H1 (cell line): ENCODE data around the gene MBD5. TPM values are rescaled to one million over a fixed set of nuclear protein-coding genes. Genes with fewer than 3 reads are reported as not detected.

Experiments used
- CTCF ChIA-PET: fragments of 300-600 bp; sonication (Branson Sonifier 250); formaldehyde crosslinking; loops from one replicate; lab custom pipeline; 2021; ENCODE audit not compliant: partially characterized antibody; lab: Charles Lee
- POLR2A ChIA-PET: fragments of 300-600 bp; sonication (Branson Sonifier 250); formaldehyde crosslinking; loops from one replicate; lab custom pipeline; 2021; ENCODE audit warnings: inconsistent platforms; ENCODE audit not compliant: partially characterized antibody; lab: Charles Lee
- DNase-seq, 2 experiments: peaks; one replicate each; pipeline versions ENCODE4 v3.0.0 to v3.0.0-alpha.2; 2010 to 2022; ENCODE audit warnings: low spot score in 2 of 2, low read depth in 1 of 2, mixed read lengths in 1 of 2
- FAIRE-seq: peaks from 2 replicates; lab custom pipeline; 2011; peaks lifted over from hg19 to GRCh38; lab: Jason Lieb, UNC
- H2AFZ ChIP-seq: 2 replicates; pipeline ENCODE4 v1.8.1; 2012; ENCODE audit warnings: low read length, inconsistent platforms
- H2AK5ac ChIP-seq: 2 replicates; pipeline ENCODE4 v1.6.1; 2013; ENCODE audit warnings: low read depth, low read length
- H2BK120ac ChIP-seq: replicated peaks from 2 replicates; pipeline ENCODE3; 2013; ENCODE audit warnings: low read depth, low read length, inconsistent platforms
- H2BK12ac ChIP-seq: 2 replicates; pipeline ENCODE4 v1.6.1; 2013; ENCODE audit warnings: low read depth, low read length
- H2BK15ac ChIP-seq: 2 replicates; pipeline ENCODE4 v1.6.1; 2013; ENCODE audit warnings: low read length
- H2BK20ac ChIP-seq: 2 replicates; pipeline ENCODE4 v1.6.1; 2013; ENCODE audit warnings: low read length
- H2BK5ac ChIP-seq: 2 replicates; pipeline ENCODE4 v1.6.1; 2013; ENCODE audit warnings: low read depth, low read length
- H3K14ac ChIP-seq: 2 replicates; pipeline ENCODE4 v1.6.1; 2013; ENCODE audit warnings: inconsistent platforms; ENCODE audit not compliant: insufficient read length
- H3K18ac ChIP-seq: 2 replicates; pipeline ENCODE4 v1.6.1; 2013; ENCODE audit warnings: low read length; ENCODE audit errors: extremely low read depth
- H3K23ac ChIP-seq: 2 replicates; pipeline ENCODE4 v1.6.1; 2013; ENCODE audit warnings: inconsistent platforms; ENCODE audit not compliant: insufficient read length
- H3K23me2 ChIP-seq: 2 replicates; pipeline ENCODE4 v1.6.1; 2013; ENCODE audit warnings: low read depth, low read length
- H3K27ac ChIP-seq: 2 replicates; pipeline ENCODE4 v1.6.1; 2011; ENCODE audit warnings: low read depth, low read length, inconsistent platforms
- H3K27me3 ChIP-seq, 4 experiments: replicated peaks in 1 of 4; 1 replicate in 1 of 4; 2 replicates in 3 of 4; pipeline versions ENCODE4 v1.6.1 to v1.8.1; 2011 to 2013; ENCODE audit warnings: low read length in 3 of 4, mild to moderate bottlenecking in 3 of 4, inconsistent platforms in 2 of 4, mixed read lengths in 2 of 4, moderate library complexity in 1 of 4; ENCODE audit not compliant: control insufficient read depth in 3 of 4, insufficient read depth in 3 of 4; ENCODE audit errors: extremely low read depth in 1 of 4
- H3K36me3 ChIP-seq, 4 experiments: 2 replicates each; pipeline versions ENCODE4 v1.6.1 to v1.8.1; 2011 to 2013; ENCODE audit warnings: mild to moderate bottlenecking in 4 of 4, low read length in 3 of 4, moderate library complexity in 2 of 4, control low read depth in 1 of 4, inconsistent platforms in 1 of 4; ENCODE audit not compliant: insufficient read depth in 4 of 4, control insufficient read depth in 2 of 4
- H3K4ac ChIP-seq: replicated peaks from 2 replicates; pipeline ENCODE3; 2013; ENCODE audit warnings: low read length, low read depth, mixed read lengths, inconsistent platforms; ENCODE audit not compliant: insufficient read length
- H3K4me1 ChIP-seq, 4 experiments: replicated peaks in 1 of 4; 1 replicate in 1 of 4; 2 replicates in 3 of 4; pipeline versions ENCODE4 v1.6.1 to v1.8.1; 2011 to 2013; ENCODE audit warnings: low read length in 3 of 4, inconsistent platforms in 2 of 4, mixed read lengths in 1 of 4; ENCODE audit not compliant: insufficient read depth in 4 of 4, control insufficient read depth in 3 of 4
- H3K4me2 ChIP-seq, 2 experiments: 2 replicates each; pipeline versions ENCODE4 v1.6.1 to v1.8.1; 2011 to 2013; ENCODE audit warnings: low read depth in 2 of 2, low read length in 2 of 2, control low read depth in 1 of 2, inconsistent platforms in 1 of 2, mild to moderate bottlenecking in 1 of 2; ENCODE audit not compliant: insufficient read depth in 1 of 2
- H3K4me3 ChIP-seq, 4 experiments: fragments of 200-600, 300-600 bp in 1 of 4; sonication (generic), shearing (Covaris generic), sonication (Bioruptor Twin) in 1 of 4; 2 replicates each; pipeline versions ENCODE4 v1.5.1 to v1.8.1; 2011 to 2016; ENCODE audit warnings: low read length in 4 of 4, low read depth in 3 of 4, control low read depth in 2 of 4, inconsistent platforms in 2 of 4, mild to moderate bottlenecking in 2 of 4, mixed read lengths in 1 of 4, moderate library complexity in 1 of 4; ENCODE audit not compliant: insufficient read depth in 2 of 4; ENCODE audit errors: extremely low read depth in 1 of 4
- H3K56ac ChIP-seq: replicated peaks from 2 replicates; pipeline ENCODE3; 2013; ENCODE audit warnings: low read depth, mild to moderate bottlenecking, mixed read lengths, low read length, inconsistent platforms; ENCODE audit not compliant: insufficient read length
- H3K79me1 ChIP-seq: 2 replicates; pipeline ENCODE4 v1.6.1; 2013; ENCODE audit warnings: low read depth, low read length, control low read depth
- H3K79me2 ChIP-seq, 2 experiments: 2 replicates each; pipeline versions ENCODE4 v1.6.1 to v1.8.1; 2012 to 2013; ENCODE audit warnings: low read length in 2 of 2, mild to moderate bottlenecking in 2 of 2, inconsistent platforms in 1 of 2; ENCODE audit not compliant: insufficient read depth in 2 of 2, control insufficient read depth in 1 of 2
- H3K9ac ChIP-seq, 4 experiments: replicated peaks in 1 of 4; 1 replicate in 1 of 4; 2 replicates in 3 of 4; pipeline versions ENCODE4 v1.6.1 to v1.8.1; 2011 to 2013; ENCODE audit warnings: low read depth in 3 of 4, low read length in 3 of 4, control low read depth in 2 of 4, mild to moderate bottlenecking in 2 of 4, moderate library complexity in 2 of 4, inconsistent platforms in 1 of 4; ENCODE audit errors: extremely low read depth in 1 of 4
- H3K9me3 ChIP-seq, 2 experiments: 2 replicates each; pipeline versions ENCODE4 v1.6.1 to v1.8.1; 2012 to 2013; ENCODE audit warnings: mild to moderate bottlenecking in 2 of 2, moderate library complexity in 2 of 2, control low read depth in 1 of 2, inconsistent platforms in 1 of 2, low read depth in 1 of 2, low read length in 1 of 2, mixed read lengths in 1 of 2; ENCODE audit not compliant: insufficient read depth in 2 of 2
- H4K20me1 ChIP-seq, 2 experiments: replicated peaks in 1 of 2; 2 replicates each; pipeline versions ENCODE3 to v1.8.1; 2011 to 2013; ENCODE audit warnings: inconsistent platforms in 2 of 2, low read length in 2 of 2, mild to moderate bottlenecking in 1 of 2; ENCODE audit not compliant: insufficient read depth in 2 of 2, control insufficient read depth in 1 of 2
- H4K5ac ChIP-seq: 2 replicates; pipeline ENCODE4 v1.6.1; 2013; ENCODE audit warnings: low read length, low read depth, mixed read lengths, inconsistent platforms; ENCODE audit not compliant: insufficient read length
- H4K8ac ChIP-seq: 2 replicates; pipeline ENCODE4 v1.8.0; 2013; ENCODE audit warnings: mild to moderate bottlenecking, moderate library complexity, low read length, inconsistent platforms; ENCODE audit not compliant: insufficient read depth; ENCODE audit errors: extremely low read depth
- H4K91ac ChIP-seq: replicated peaks from 2 replicates; pipeline ENCODE3; 2013; ENCODE audit warnings: low read length, mixed read lengths, inconsistent platforms; ENCODE audit not compliant: insufficient read length
- EZH2 ChIP-seq: fragments of 200-600 bp; sonication (generic); IDR thresholded peaks from 2 replicates; pipeline ENCODE4 v1.7.1; 2012; ENCODE audit warnings: low read depth, mild to moderate bottlenecking, moderate library complexity, low read length, inconsistent platforms; ENCODE audit not compliant: severe bottlenecking
- GABPA ChIP-seq: IDR thresholded peaks from 2 replicates; pipeline ENCODE4 v1.6.1; 2011; ENCODE audit warnings: mild to moderate bottlenecking, low read length, moderate library complexity, borderline replicate concordance; ENCODE audit not compliant: insufficient read depth
- JUN ChIP-seq: IDR thresholded peaks from 2 replicates; pipeline ENCODE4 v1.6.1; 2011; ENCODE audit warnings: low read depth, mild to moderate bottlenecking, improper control_type of control experiment, low read length
- KDM5A ChIP-seq: fragments of 200-600 bp; IDR thresholded peaks from 2 replicates; pipeline ENCODE4 v1.7.1; 2012; ENCODE audit warnings: mild to moderate bottlenecking, low read length, inconsistent platforms, mixed read lengths
- PHF8 ChIP-seq: fragments of 200-600 bp; sonication (generic); conservative IDR thresholded peaks from 2 replicates; pipeline ENCODE4 v1.7.1; 2012; ENCODE audit warnings: low read depth, mild to moderate bottlenecking, inconsistent platforms, low read length, moderate library complexity
- POU5F1 ChIP-seq: IDR thresholded peaks from 2 replicates; pipeline ENCODE4 v1.6.1; 2011; ENCODE audit warnings: low read depth, mild to moderate bottlenecking, low read length, moderate library complexity
- RXRA ChIP-seq: IDR thresholded peaks from 2 replicates; pipeline ENCODE4 v1.6.1; 2011; ENCODE audit warnings: low read depth, mild to moderate bottlenecking, low read length, moderate library complexity; ENCODE audit not compliant: insufficient read depth
- SAP30 ChIP-seq: fragments of 300-600 bp; sonication (generic); IDR thresholded peaks from 2 replicates; pipeline ENCODE4 v1.7.1; 2012; ENCODE audit warnings: low read length, moderate library complexity, mild to moderate bottlenecking, inconsistent platforms; ENCODE audit not compliant: insufficient read depth, insufficient replicate concordance
- SP1 ChIP-seq: IDR thresholded peaks from 2 replicates; pipeline ENCODE4 v1.6.1; 2011; ENCODE audit warnings: low read depth, low read length
- SRF ChIP-seq: IDR thresholded peaks from 2 replicates; pipeline ENCODE4 v1.6.1; 2011; ENCODE audit warnings: mild to moderate bottlenecking, low read depth, low read length, moderate library complexity
- SUZ12 ChIP-seq: fragments of 200-600 bp; sonication (generic); IDR thresholded peaks from 2 replicates; pipeline ENCODE4 v1.6.1; 2012; ENCODE audit warnings: mild to moderate bottlenecking, inconsistent platforms, low read length, moderate library complexity, mixed read lengths
- WGBS, 2 experiments: shearing (Covaris generic) in 1 of 2; methylation state at CpG; one replicate each; pipeline versions ENCODE4 v1.1.6 to v1.1.7; 2013 to 2015; ENCODE audit warnings: low lambda C conversion rate in 2 of 2, mixed read lengths in 2 of 2, inconsistent platforms in 1 of 2, low coverage in 1 of 2, missing lambda C conversion rate in 1 of 2; ENCODE audit not compliant: insufficient replicate concordance in 2 of 2, insufficient coverage in 1 of 2, insufficient read length in 1 of 2; ENCODE audit errors: extremely low coverage in 1 of 2, missing lambda C conversion rate in 1 of 2; 5-methylcytosine and 5-hydroxymethylcytosine counted together
- polyA plus RNA-seq, 7 experiments: library from polyadenylated mRNA; depleted of rRNA in 3 of 7; stranded (reverse) in 5 of 7; unstranded in 2 of 7; fragments of >200 nt in 5 of 7; fragments of 200-250 nt in 2 of 7; gene quantifications; 1 replicate in 5 of 7; 2 replicates in 1 of 7; 4 replicates in 1 of 7; pipeline versions ENCODE4 v1.2.1 to v1.2.3, GENCODE V29; 2011 to 2013; ENCODE audit warnings: missing spikeins in 2 of 7, mixed read lengths in 2 of 7
- total RNA-seq: library from RNA; stranded (reverse); fragmentation: NEBNext Ultra II Directional; extraction: Animal tissue kit (Norgen Biotek cat#: 25700); gene quantifications from 2 replicates; pipeline ENCODE4 v1.2.1, GENCODE V29; 2021
- TF ChIP-seq, protein P1 (sequence below), 3 experiments: IDR thresholded peaks; 1 replicate in 2 of 3; 2 replicates in 1 of 3; pipeline versions ENCODE4 v1.5.1 to v1.6.1; 2011; ENCODE audit warnings: low read length in 3 of 3, mild to moderate bottlenecking in 3 of 3, inconsistent platforms in 2 of 3, low read depth in 1 of 3, moderate library complexity in 1 of 3; ENCODE audit not compliant: insufficient read depth in 1 of 3; ENCODE audit errors: control extremely low read depth in 1 of 3

The MBD5 gene
- total and polyA plus RNA-seq, 2 of the 8 experiments (the other 6 are each of a cell fraction or from before 2014, with no cell fraction given): 9.7 to 29.4 TPM

DNA sequence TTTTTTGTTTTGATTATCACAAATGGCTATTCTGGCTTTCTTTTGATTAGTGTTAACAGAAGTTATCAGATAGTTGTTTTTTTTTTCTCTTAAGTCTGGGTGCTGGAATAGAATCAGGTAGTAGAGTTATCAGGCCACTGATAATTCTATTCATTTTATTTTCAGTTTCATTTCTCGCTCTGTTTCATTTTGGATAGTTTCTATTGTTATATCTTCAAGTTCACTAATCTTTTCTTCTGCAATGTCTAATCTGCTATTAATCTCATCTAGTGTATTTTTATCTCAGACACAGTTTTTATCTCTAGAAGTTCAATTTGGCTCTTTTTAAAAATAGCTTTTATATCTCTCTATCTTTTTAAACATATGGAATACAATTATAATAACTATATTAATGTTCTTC lies 381.9 kb downstream of the MBD5 start:
- no peak overlapping the region for H2BK20ac ChIP-seq
- no peak overlapping the region for H4K5ac ChIP-seq
- WGBS, 2 experiments: 86% methylated on average over 1 of the region's 1 CpG; no CpG with 5 or more reads in 1 of the 2 experiments
- no peak overlapping the region for H2AK5ac ChIP-seq
- no peaks in the 10 kb centered on the region for H3K9me3 ChIP-seq
- TF ChIP-seq, protein P1, sequence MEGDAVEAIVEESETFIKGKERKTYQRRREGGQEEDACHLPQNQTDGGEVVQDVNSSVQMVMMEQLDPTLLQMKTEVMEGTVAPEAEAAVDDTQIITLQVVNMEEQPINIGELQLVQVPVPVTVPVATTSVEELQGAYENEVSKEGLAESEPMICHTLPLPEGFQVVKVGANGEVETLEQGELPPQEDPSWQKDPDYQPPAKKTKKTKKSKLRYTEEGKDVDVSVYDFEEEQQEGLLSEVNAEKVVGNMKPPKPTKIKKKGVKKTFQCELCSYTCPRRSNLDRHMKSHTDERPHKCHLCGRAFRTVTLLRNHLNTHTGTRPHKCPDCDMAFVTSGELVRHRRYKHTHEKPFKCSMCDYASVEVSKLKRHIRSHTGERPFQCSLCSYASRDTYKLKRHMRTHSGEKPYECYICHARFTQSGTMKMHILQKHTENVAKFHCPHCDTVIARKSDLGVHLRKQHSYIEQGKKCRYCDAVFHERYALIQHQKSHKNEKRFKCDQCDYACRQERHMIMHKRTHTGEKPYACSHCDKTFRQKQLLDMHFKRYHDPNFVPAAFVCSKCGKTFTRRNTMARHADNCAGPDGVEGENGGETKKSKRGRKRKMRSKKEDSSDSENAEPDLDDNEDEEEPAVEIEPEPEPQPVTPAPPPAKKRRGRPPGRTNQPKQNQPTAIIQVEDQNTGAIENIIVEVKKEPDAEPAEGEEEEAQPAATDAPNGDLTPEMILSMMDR (IDR thresholded peaks at IDR 0.05; ENCODE audit: control extremely low read depth in 1 of 3, insufficient read depth in 1 of 3, low read depth in 1 of 3, low read length in 3 of 3): no peak
- no peak for TF ChIP-seq POU5F1
- no peak for TF ChIP-seq KDM5A
- no peak for TF ChIP-seq SP1
- TF ChIP-seq JUN: no peak
- no peak for TF ChIP-seq GABPA
- TF ChIP-seq RXRA: no peak
- TF ChIP-seq SAP30: no peak
- TF ChIP-seq SRF: no peak
- no peak for TF ChIP-seq PHF8
- TF ChIP-seq SUZ12: no peak
- no peak for TF ChIP-seq EZH2
- no peaks in the 10 kb centered on the region for H3K27me3 ChIP-seq
- H3K4me1 ChIP-seq: no peaks in the 10 kb centered on the region
- no peak for DNase-seq
- H3K14ac ChIP-seq: no peak overlapping the region
- no peak overlapping the region for H3K4ac ChIP-seq
- CTCF ChIA-PET: no interaction called here
- no peak overlapping the region for H4K91ac ChIP-seq
- H2BK5ac ChIP-seq: no peak overlapping the region
- peaks cover 0 to 3% of the 10 kb centered on the region in 2 experiments for H4K20me1 ChIP-seq
- H3K4me2 ChIP-seq: no peak overlapping the region
- no peak overlapping the region for H2BK15ac ChIP-seq
- H2AFZ ChIP-seq: no peak overlapping the region
- H3K27ac ChIP-seq: no peak overlapping the region
- H3K36me3 ChIP-seq: no peaks in the 10 kb centered on the region
- no peaks in the 10 kb centered on the region for H3K79me1 ChIP-seq
- no peak overlapping the region for H2BK12ac ChIP-seq
- H3K4me3 ChIP-seq: no peak overlapping the region
- no peak overlapping the region for H2BK120ac ChIP-seq
- no peak for FAIRE-seq
- no peak overlapping the region for H3K9ac ChIP-seq
- POLR2A ChIA-PET: no interaction called here
- H3K23ac ChIP-seq: no peak overlapping the region
- H3K23me2 ChIP-seq: no peaks in the 10 kb centered on the region; the same call in 1 of the 2 replicates
- H3K79me2 ChIP-seq: no peaks in the 10 kb centered on the region
- H3K56ac ChIP-seq: no peak overlapping the region
- H4K8ac ChIP-seq: no peak overlapping the region
- H3K18ac ChIP-seq: no peak overlapping the region
